Stimulated activated CD8-positive, alpha-beta memory T cell treated with anti-CD3 and anti-CD28 coated beads, Interleukin-7, amount 100 ng/mL, for 48 hours (primary cell): Measurements from ENCODE around the gene DCBLD2.

Experiments
- DNase-seq, 2 donors: peaks; one replicate each; pipeline ENCODE4 v3.0.0-alpha.2; 2020; ENCODE audit warnings: low read depth in 1 of 2; ENCODE audit errors: extremely low read depth in 1 of 2

DCBLD2 gene

GRCh38 chr3:98799479-98799878, 102.0 kb downstream of the DCBLD2 start:
- no peak for DNase-seq

- no peak for DNase-seq
Measured at GRCh38 chr3:98798820-98799219, 102.7 kb downstream of the DCBLD2 start.

GRCh38 chr3:98797905-98798304, 103.6 kb downstream of the DCBLD2 start:
- DNase-seq: no peak

GRCh38 chr3:98796334-98796733, 105.2 kb downstream of the DCBLD2 start:
- no peak for DNase-seq

GRCh38 chr3:98793971-98794370, 107.5 kb downstream of the DCBLD2 start:
- no peak for DNase-seq

GRCh38 chr3:98791341-98792325, 109.9 kb downstream of the DCBLD2 start:
- no peak for DNase-seq

- no peak for DNase-seq
Measured at GRCh38 chr3:98788651-98789050, 112.8 kb downstream of the DCBLD2 start.

- DNase-seq: no peak
Measured at GRCh38 chr3:98787181-98787580, 114.3 kb downstream of the DCBLD2 start.

- no peak for DNase-seq
Measured at GRCh38 chr3:98786364-98787006, 115.0 kb downstream of the DCBLD2 start.

GRCh38 chr3:98784666-98785600, 116.6 kb downstream of the DCBLD2 start:
- DNase-seq: no peak

GRCh38 chr3:98784042-98784441, 117.5 kb downstream of the DCBLD2 start:
- no peak for DNase-seq

GRCh38 chr3:98782824-98783500, 118.5 kb downstream of the DCBLD2 start:
- no peak for DNase-seq

GRCh38 chr3:98780343-98780742, 121.2 kb downstream of the DCBLD2 start:
- no peak for DNase-seq

- no peak for DNase-seq
Measured at GRCh38 chr3:98779541-98780335, 121.8 kb downstream of the DCBLD2 start.

GRCh38 chr3:98778852-98779413, 122.6 kb downstream of the DCBLD2 start:
- DNase-seq: no peak

- no peak for DNase-seq
Measured at GRCh38 chr3:98778383-98778782, 123.1 kb downstream of the DCBLD2 start.

- DNase-seq: no peak
Measured at GRCh38 chr3:98777801-98778220, 123.7 kb downstream of the DCBLD2 start.

- no peak for DNase-seq
Measured at GRCh38 chr3:98777286-98777685, 124.2 kb downstream of the DCBLD2 start.

GRCh38 chr3:98776140-98776493, 125.4 kb downstream of the DCBLD2 start:
- no peak for DNase-seq
